Activated T-cell treated with anti-CD3 and anti-CD28 coated beads for 48 hours (primary cell): Measurements from ENCODE around the gene OSTM1.

Experiments
- DNase-seq: peaks from one replicate; pipeline ENCODE4 v3.0.0-alpha.2; 2020; ENCODE audit warnings: low read depth

OSTM1 gene, protein sequence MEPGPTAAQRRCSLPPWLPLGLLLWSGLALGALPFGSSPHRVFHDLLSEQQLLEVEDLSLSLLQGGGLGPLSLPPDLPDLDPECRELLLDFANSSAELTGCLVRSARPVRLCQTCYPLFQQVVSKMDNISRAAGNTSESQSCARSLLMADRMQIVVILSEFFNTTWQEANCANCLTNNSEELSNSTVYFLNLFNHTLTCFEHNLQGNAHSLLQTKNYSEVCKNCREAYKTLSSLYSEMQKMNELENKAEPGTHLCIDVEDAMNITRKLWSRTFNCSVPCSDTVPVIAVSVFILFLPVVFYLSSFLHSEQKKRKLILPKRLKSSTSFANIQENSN

DNA sequence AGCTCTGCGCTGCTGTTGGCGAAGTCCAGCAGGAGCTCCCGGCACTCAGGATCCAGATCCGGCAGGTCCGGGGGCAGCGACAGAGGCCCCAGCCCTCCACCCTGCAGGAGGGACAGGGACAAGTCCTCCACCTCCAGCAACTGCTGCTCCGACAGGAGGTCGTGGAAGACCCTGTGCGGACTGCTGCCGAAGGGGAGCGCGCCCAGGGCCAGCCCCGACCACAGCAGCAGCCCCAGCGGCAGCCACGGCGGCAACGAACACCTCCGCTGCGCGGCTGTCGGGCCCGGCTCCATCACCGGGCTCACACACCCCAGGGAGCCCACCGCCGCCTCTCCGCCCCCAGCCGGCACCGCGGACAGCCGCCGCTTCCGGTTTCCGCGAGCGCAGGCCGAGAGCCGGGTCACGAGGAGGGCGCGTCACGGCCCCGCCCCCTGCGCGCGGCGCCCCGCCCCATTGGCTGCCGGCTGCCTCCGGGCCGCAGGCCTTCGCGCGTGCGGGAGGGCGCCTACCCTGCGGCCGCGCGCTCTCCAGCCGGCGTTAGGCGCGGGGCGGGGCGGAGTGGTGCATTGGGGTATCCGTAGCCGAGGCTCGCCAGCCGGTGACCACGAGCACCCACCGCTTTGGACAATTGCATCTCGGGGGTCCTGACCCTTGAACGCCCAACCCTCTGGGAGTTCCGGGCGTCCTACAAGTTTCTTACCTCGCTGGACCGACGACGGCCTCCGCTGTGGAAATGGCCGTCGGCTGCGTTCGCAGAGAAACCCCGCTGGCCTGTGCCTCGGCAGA, at the start of gene OSTM1:
OSTM1 (minus strand) TSS at position 383 of the 786 bp plus-strand sequence; CDS start at position 293, 90 bp downstream.
- peak; percentile 96 for DNase-seq

- no peak for DNase-seq
Observed at GRCh38 chr6:108123946-108124345, 49.4 kb upstream of the OSTM1 start.

GRCh38 chr6:108123481-108123929, 49.0 kb upstream of the OSTM1 start:
- DNase-seq: no peak

DNA sequence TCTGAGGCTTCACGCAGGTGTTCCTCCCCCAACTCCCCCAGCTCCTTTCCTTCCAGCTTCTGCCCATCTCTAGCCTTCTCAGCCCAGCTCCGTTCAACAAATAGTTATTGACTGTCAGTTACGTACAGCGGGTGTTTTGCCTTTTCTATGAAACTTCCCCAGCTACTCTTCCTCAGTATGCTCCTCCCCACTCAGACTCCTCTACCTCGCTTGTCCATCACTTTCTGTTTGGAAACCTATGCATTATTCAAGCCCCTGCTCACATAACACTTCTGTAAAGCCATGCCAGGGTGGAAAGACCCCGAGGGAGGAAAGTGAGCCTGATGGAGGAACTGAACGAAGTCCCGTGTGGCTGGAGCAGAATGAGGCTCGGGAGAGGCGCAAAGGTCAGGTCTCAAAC, 47.1 kb upstream of the OSTM1 start:
- DNase-seq: no peak

- no peak for DNase-seq
Observed at GRCh38 chr6:108120311-108120710, 45.8 kb upstream of the OSTM1 start.

GRCh38 chr6:108119769-108120141, 45.2 kb upstream of the OSTM1 start:
- no peak for DNase-seq

- DNase-seq: no peak
Observed at GRCh38 chr6:108118810-108119768, 44.5 kb upstream of the OSTM1 start.

- no peak for DNase-seq
Observed at GRCh38 chr6:108118359-108118724, 43.8 kb upstream of the OSTM1 start.

GRCh38 chr6:108117427-108118358, 43.2 kb upstream of the OSTM1 start:
- no peak for DNase-seq

GRCh38 chr6:108116546-108117426, 42.2 kb upstream of the OSTM1 start:
- DNase-seq: no peak

GRCh38 chr6:108115598-108116058, 41.1 kb upstream of the OSTM1 start:
- DNase-seq: no peak

- DNase-seq: no peak
Observed at GRCh38 chr6:108114841-108115597, 40.5 kb upstream of the OSTM1 start.

- DNase-seq: no peak
Observed at GRCh38 chr6:108113557-108114519, 39.3 kb upstream of the OSTM1 start.

GRCh38 chr6:108108374-108108773, 33.8 kb upstream of the OSTM1 start:
- no peak for DNase-seq

DNA sequence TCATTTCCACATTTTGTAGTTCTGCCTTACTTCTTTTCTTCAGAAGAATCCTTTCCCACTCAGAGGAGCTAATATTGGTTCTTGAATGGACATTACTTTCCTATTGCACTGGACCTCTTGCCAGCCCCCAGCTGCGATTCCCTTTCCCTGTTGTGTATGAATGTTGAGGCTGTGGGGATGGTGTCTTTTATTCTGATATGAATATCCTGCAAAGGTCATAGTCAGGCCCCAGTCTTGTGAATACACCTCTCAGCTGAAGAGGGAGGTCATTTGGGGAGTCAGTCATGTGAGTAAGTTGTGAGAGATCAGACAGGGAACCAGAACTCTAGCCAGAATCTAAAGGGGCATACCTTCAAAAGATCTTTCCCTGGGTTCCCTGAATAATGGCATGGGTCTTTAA, 32.6 kb upstream of the OSTM1 start:
- no peak for DNase-seq

DNA sequence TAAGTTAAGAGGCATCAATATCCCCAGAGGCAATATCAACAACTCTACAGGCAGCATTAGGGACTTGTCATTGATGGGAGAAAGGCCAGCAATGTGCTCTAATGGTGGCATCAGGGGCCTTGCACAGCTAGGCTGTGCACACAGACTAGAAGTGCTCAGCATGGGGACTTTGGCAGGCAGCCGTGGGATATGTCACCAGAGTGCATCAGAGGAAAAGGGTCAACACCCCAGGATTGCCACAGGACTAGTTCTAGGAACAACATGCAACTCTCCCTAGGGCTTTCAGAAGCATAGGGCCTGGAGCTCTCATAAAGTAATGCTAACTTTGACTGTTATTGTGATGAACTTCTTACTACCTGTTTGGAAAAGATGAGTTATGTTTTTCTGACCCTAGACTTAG, 32.2 kb upstream of the OSTM1 start:
- no peak for DNase-seq

DNA sequence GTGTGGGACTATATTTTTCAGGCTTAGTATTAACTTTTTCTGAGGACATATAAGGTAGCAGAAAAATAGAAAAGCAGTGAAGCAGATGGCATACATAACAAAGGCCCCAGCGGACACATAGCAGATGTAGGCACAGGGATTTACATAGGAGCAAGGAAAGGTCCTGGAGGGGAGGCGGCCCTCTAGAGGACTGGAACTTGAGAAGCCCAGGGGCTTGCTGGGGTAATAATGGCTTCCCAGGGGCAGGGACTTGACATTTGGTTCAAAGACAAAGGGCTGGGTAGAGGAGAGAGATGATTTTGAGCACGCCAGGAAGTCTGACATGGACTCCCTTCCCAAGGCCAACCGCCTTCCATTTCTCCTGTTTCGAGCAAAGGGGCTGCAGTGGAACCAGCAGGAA, 31.7 kb upstream of the OSTM1 start:
- DNase-seq: no peak

GRCh38 chr6:108105571-108105970, 31.0 kb upstream of the OSTM1 start:
- no peak for DNase-seq
